ENCODE results near the gene KCNK18. TPM values are rescaled to one million over a fixed set of nuclear protein-coding genes. Genes with fewer than 3 reads are reported as not detected.

KCNK18 gene
- total RNA-seq, 3 donors from 2014 or later = not detected

DNA sequence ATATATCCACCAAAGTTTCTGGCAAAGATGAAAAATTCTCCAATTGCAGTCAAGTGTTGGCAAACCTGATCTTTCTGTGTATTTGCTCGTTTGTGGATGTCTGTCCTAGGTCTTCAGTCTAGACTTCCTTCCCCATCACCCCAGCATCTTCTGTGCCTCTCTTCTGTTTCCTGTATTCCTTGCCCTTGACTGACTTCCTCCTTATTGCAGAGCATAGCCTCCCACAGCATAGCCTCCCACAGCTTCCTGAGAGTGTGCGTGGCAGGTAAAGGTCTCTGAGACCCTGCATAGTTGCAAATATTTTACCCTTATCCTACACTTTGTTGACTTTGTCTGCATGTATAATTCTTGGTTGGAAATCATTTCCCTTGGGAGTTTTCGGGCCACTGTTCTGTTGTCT lies 62.0 kb downstream of the KCNK18 start:
- H3K27me3 ChIP-seq = peaks cover 0 to 42% of the 10 kb centered on the region in 2 donors
- DNase-seq (ENCODE audit: low spot score in 2 of 2) = no peak
- intact Hi-C loops (cut with DNase I; ENCODE audit: low total_unique reads) = no loop called here

More for the DNA sequence above, 62.0 kb downstream of the KCNK18 start:
- Histone ChIP-seq H3K27ac (no peak overlapping the region), H3K4me1 (no peaks in the 10 kb centered on the region), H3K9me3 (no peaks in the 10 kb centered on the region), H3K4me3 (no peak overlapping the region), H3K36me3 (no peaks in the 10 kb centered on the region)
- no peak for TF ChIP-seq POLR2A (IDR thresholded peaks at IDR 0.05)
- TF ChIP-seq POLR2AphosphoS5 (IDR thresholded peaks at IDR 0.05) = no peak
- TF ChIP-seq, protein P1, sequence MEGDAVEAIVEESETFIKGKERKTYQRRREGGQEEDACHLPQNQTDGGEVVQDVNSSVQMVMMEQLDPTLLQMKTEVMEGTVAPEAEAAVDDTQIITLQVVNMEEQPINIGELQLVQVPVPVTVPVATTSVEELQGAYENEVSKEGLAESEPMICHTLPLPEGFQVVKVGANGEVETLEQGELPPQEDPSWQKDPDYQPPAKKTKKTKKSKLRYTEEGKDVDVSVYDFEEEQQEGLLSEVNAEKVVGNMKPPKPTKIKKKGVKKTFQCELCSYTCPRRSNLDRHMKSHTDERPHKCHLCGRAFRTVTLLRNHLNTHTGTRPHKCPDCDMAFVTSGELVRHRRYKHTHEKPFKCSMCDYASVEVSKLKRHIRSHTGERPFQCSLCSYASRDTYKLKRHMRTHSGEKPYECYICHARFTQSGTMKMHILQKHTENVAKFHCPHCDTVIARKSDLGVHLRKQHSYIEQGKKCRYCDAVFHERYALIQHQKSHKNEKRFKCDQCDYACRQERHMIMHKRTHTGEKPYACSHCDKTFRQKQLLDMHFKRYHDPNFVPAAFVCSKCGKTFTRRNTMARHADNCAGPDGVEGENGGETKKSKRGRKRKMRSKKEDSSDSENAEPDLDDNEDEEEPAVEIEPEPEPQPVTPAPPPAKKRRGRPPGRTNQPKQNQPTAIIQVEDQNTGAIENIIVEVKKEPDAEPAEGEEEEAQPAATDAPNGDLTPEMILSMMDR (IDR thresholded peaks at IDR 0.05) = no peak

Other genes starting within 250 kb of the KCNK18 start
- 10 to 100 TPM; 14.4 to 36.0 (median 17.8) TPM for gene SHTN1, start 192.3 kb upstream of the KCNK18 start, total RNA-seq
- not detected for gene VAX1, start 59.2 kb upstream of the KCNK18 start, total RNA-seq
- gene SLC18A2, start 43.6 kb downstream of the KCNK18 start, total RNA-seq = 1 to 10 TPM in 1 of 3 donors, under 1 TPM in 1, not detected in 1; 0.73 to 2.1 TPM
- 10 to 100 TPM; 27.5 to 51.2 (median 27.9) TPM for gene PDZD8, start 178.0 kb downstream of the KCNK18 start, total RNA-seq

Measured in breast epithelium (tissue), 4 donors.